Measurements from ENCODE around the gene TRAK2. TPM values are rescaled to one million over a fixed set of nuclear protein-coding genes. Genes with fewer than 3 reads are reported as not detected.
"Not testable (repeated sequence)": the region's sequence is repeated elsewhere in the genome, so short reads cannot be mapped to it uniquely, and the experiment has no call there.

TRAK2 gene
- total RNA-seq, 2 donors from 2014 or later: 14.8 to 15.2 TPM

DNA sequence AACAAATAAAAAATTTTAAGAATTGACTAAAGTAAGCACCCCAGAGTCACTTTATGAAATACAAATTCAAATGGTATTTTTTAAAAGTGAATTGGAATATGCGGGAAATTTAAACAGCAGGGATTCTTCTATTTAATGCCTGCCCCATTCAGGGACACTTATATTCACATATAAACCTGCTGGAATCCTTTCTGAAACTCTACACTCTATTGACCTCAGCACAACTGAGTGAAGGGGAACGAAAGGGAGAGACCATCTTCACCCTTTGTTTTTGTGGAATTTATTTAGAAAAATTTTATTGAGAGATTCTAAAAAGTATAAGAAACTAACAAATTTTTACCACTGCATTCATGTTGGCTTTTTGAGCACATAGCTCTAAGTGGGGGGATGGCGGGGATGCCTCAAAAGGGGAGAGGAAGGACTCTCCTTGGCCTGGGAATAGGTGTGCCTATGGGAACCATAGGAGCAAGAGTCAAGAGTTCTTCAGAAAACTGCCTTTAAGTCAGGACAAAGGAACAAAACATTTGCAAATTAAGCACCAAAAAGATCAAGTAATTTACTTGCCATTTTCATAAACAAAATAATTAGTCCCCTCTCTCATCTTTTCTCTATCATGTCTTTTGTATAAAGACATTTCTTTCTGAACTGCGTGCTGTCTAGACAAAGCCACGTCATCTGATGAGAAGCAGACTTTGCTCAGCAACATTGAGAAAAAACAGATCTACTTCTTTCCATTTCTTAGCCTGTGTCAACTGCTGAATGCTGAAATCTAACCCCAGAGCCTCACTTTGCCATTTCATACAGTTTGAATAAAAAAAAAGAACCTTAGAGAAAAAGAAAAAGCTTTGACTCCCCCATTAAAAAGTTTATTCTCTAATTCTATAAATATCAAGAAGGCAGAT is 72.5 kb downstream of the TRAK2 start:
- H3K4me1 ChIP-seq (ENCODE audit: control insufficient read depth, insufficient read depth, low read length): no peaks in the 10 kb centered on the region
- WGBS, 2 experiments (ENCODE audit: insufficient coverage in 1 of 2, insufficient read length in 1 of 2): 90 to 96% methylated on average over 2 to 5 of the region's 5 CpGs
- H3K9ac ChIP-seq (ENCODE audit: extremely low read depth, low read length, poor library complexity, severe bottlenecking): no peak overlapping the region
- H3K27me3 Mint-ChIP-seq (ENCODE audit: insufficient read depth): no peaks in the 10 kb centered on the region
- DNase-seq: no peak
- TF ChIP-seq, protein P1, sequence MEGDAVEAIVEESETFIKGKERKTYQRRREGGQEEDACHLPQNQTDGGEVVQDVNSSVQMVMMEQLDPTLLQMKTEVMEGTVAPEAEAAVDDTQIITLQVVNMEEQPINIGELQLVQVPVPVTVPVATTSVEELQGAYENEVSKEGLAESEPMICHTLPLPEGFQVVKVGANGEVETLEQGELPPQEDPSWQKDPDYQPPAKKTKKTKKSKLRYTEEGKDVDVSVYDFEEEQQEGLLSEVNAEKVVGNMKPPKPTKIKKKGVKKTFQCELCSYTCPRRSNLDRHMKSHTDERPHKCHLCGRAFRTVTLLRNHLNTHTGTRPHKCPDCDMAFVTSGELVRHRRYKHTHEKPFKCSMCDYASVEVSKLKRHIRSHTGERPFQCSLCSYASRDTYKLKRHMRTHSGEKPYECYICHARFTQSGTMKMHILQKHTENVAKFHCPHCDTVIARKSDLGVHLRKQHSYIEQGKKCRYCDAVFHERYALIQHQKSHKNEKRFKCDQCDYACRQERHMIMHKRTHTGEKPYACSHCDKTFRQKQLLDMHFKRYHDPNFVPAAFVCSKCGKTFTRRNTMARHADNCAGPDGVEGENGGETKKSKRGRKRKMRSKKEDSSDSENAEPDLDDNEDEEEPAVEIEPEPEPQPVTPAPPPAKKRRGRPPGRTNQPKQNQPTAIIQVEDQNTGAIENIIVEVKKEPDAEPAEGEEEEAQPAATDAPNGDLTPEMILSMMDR (conservative IDR thresholded peaks at IDR 0.05): no peak
- H3K9me3 Mint-ChIP-seq: peaks cover 13% of the 10 kb centered on the region
- peaks cover 23% of the 10 kb centered on the region for H3K36me3 ChIP-seq (ENCODE audit: control insufficient read depth, insufficient read depth, low read length)
- no peaks in the 10 kb centered on the region for H3K4me1 Mint-ChIP-seq
- no peak overlapping the region for H3K4me3 Mint-ChIP-seq
- peak overlapping the region; percentile 28 for H3K27ac Mint-ChIP-seq
- H3K4me3 ChIP-seq (ENCODE audit: low read length): no peak overlapping the region
- H3K9me3 ChIP-seq (ENCODE audit: control insufficient read depth, low read length): no peaks in the 10 kb centered on the region
- no peaks in the 10 kb centered on the region for H3K27me3 ChIP-seq (ENCODE audit: control insufficient read depth, insufficient read depth, low read length, poor library complexity, severe bottlenecking)
- H3K36me3 Mint-ChIP-seq (ENCODE audit: low read depth): peaks cover 37% of the 10 kb centered on the region
- H3K27ac ChIP-seq (ENCODE audit: low read depth, low read length): no peak overlapping the region

DNA sequence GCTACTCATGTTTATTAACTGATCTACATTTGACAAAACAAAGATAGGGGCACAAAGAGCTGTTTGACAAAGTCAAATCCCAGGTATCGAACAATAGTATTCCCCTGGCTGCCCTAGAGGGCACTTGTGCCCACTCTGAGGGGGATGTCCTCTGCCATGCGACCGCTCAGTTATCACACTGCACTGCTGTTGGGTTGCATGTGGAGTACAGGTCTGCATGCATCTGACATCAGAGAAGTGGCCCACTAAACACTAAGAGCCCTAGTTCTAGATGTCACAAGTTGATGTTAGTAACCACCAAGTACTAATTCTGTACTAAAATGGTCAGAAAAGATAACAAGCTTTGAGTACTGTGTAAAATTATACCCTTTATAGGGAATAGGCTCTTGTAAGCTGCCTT is 74.0 kb downstream of the TRAK2 start:
- Histone ChIP-seq H3K27ac (ENCODE audit: low read depth, low read length) (no peak overlapping the region), H3K4me3 (ENCODE audit: low read length) (no peak overlapping the region), H3K4me1 (ENCODE audit: control insufficient read depth, insufficient read depth, low read length) (no peaks in the 10 kb centered on the region), H3K9ac (ENCODE audit: extremely low read depth, low read length, poor library complexity, severe bottlenecking) (no peak overlapping the region), H3K36me3 (ENCODE audit: control insufficient read depth, insufficient read depth, low read length) (peaks cover 14% of the 10 kb centered on the region), H3K27me3 (ENCODE audit: control insufficient read depth, insufficient read depth, low read length, poor library complexity, severe bottlenecking) (no peaks in the 10 kb centered on the region), H3K9me3 (ENCODE audit: control insufficient read depth, low read length) (no peaks in the 10 kb centered on the region)
- TF ChIP-seq, protein P1 (conservative IDR thresholded peaks at IDR 0.05): no peak
- Mint-ChIP-seq H3K4me1 (no peaks in the 10 kb centered on the region), H3K27ac (no peak overlapping the region), H3K4me3 (no peak overlapping the region), H3K27me3 (ENCODE audit: insufficient read depth) (no peaks in the 10 kb centered on the region), H3K36me3 (ENCODE audit: low read depth) (peaks cover 39% of the 10 kb centered on the region), H3K9me3 (peaks cover 14% of the 10 kb centered on the region)
- no peak for DNase-seq
- 97 to 100% methylated on average over 2 to 3 of the region's 3 CpGs for WGBS, 2 experiments (ENCODE audit: insufficient coverage in 1 of 2, insufficient read length in 1 of 2)

DNA sequence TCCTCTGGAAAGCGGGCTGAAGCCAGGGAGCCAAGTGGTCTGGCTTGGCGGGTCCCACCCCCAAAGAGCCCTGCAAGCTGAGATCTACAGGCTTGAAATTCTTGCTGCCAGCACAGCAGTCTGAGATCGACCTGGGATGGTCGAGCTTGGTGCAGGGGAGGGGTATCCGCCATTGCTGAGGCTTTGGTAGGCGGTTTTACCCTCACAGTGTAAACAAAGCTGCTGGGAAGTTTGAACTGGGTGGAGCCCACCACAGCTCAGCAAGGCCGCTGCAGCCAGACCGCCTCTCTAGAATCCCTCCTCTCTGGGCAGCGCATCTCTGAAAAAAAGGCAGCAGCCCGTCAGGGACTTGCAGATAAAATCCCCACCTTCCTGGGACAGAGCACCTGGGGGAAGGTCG is 81.5 kb downstream of the TRAK2 start:
- H3K27ac Mint-ChIP-seq: no peak overlapping the region
- Histone ChIP-seq H3K4me3 (ENCODE audit: low read length) (no peak overlapping the region), H3K9ac (ENCODE audit: extremely low read depth, low read length, poor library complexity, severe bottlenecking) (no peak overlapping the region), H3K27me3 (ENCODE audit: control insufficient read depth, insufficient read depth, low read length, poor library complexity, severe bottlenecking) (no peaks in the 10 kb centered on the region), H3K9me3 (ENCODE audit: control insufficient read depth, low read length) (peaks cover 23% of the 10 kb centered on the region), H3K27ac (ENCODE audit: low read depth, low read length) (no peak overlapping the region), H3K4me1 (ENCODE audit: control insufficient read depth, insufficient read depth, low read length) (no peaks in the 10 kb centered on the region), H3K36me3 (ENCODE audit: control insufficient read depth, insufficient read depth, low read length) (no peaks in the 10 kb centered on the region)
- 88 to 94% methylated on average over 8 to 11 of the region's 11 CpGs for WGBS, 2 experiments (ENCODE audit: insufficient coverage in 1 of 2, insufficient read length in 1 of 2)
- peaks cover 27% of the 10 kb centered on the region for H3K36me3 Mint-ChIP-seq (ENCODE audit: low read depth)
- H3K4me3 Mint-ChIP-seq: no peak overlapping the region
- DNase-seq: no peak
- TF ChIP-seq, protein P1 (conservative IDR thresholded peaks at IDR 0.05): no peak
- H3K4me1 Mint-ChIP-seq: no peaks in the 10 kb centered on the region
- peaks cover 35% of the 10 kb centered on the region for H3K9me3 Mint-ChIP-seq
- H3K27me3 Mint-ChIP-seq (ENCODE audit: insufficient read depth): no peaks in the 10 kb centered on the region

DNA sequence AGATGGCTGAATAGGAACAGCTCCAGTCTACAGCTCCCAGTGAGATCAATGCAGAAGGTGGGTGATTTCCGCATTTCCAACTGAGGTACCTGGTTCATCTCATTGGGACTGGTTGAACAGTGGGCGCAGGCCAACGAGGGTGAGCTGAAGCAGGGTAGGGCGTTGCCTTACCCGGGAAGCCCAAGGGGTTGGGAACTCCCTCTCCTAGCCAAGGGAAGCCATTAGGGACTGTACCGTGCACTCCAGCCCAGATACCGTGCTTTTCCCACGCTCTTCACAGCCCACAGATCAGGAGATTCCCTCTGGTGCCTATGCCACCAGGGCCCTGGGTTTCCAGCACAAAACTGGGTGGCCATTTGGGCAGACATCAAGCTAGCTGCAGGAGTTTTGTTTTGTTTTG is 81.9 kb downstream of the TRAK2 start:
- peaks cover 23% of the 10 kb centered on the region for H3K36me3 Mint-ChIP-seq (ENCODE audit: low read depth)
- H3K27ac Mint-ChIP-seq; H3K27me3 Mint-ChIP-seq (ENCODE audit: insufficient read depth); H3K4me1 ChIP-seq (ENCODE audit: control insufficient read depth, insufficient read depth, low read length); H3K4me3 ChIP-seq (ENCODE audit: low read length); DNase-seq; H3K4me3 Mint-ChIP-seq; H3K36me3 ChIP-seq (ENCODE audit: control insufficient read depth, insufficient read depth, low read length); H3K4me1 Mint-ChIP-seq; H3K9ac ChIP-seq (ENCODE audit: extremely low read depth, low read length, poor library complexity, severe bottlenecking); H3K27ac ChIP-seq (ENCODE audit: low read depth, low read length); H3K27me3 ChIP-seq (ENCODE audit: control insufficient read depth, insufficient read depth, low read length, poor library complexity, severe bottlenecking): not testable (repeated sequence)
- peaks cover 23% of the 10 kb centered on the region for H3K9me3 ChIP-seq (ENCODE audit: control insufficient read depth, low read length)
- H3K9me3 Mint-ChIP-seq: peaks cover 30% of the 10 kb centered on the region
- WGBS, 2 experiments (ENCODE audit: insufficient coverage in 1 of 2, insufficient read length in 1 of 2): 95 to 96% methylated on average over 4 to 8 of the region's 8 CpGs
